NT2/D1 (cell line): ENCODE data around the gene ODC1.
A peak's percentile ranks its signal among the peaks of the same experiment; 100 is the strongest.

Experiments used
- DNase-seq: peaks from one replicate; pipeline ENCODE4 v3.0.0-alpha.2; 2011; ENCODE audit warnings: low read depth, low spot score
- H3K27me3 ChIP-seq: 2 replicates; pipeline ENCODE4 v1.6.0; 2011; ENCODE audit warnings: mild to moderate bottlenecking; ENCODE audit not compliant: insufficient read length, insufficient read depth
- H3K36me3 ChIP-seq: 2 replicates; pipeline ENCODE4 v1.6.1; 2011; ENCODE audit warnings: mild to moderate bottlenecking, low read length, mixed read lengths; ENCODE audit not compliant: insufficient read depth, insufficient read length
- H3K4me1 ChIP-seq: 2 replicates; pipeline ENCODE4 v1.5.1; 2011; ENCODE audit not compliant: insufficient read depth, insufficient read length
- H3K4me3 ChIP-seq: 2 replicates; pipeline ENCODE4 v1.5.1; 2011; ENCODE audit warnings: low read depth; ENCODE audit not compliant: insufficient read length
- H3K9ac ChIP-seq: 2 replicates; pipeline ENCODE4 v1.6.0; 2011; ENCODE audit warnings: low read depth; ENCODE audit not compliant: insufficient read length
- H3K9me3 ChIP-seq: 2 replicates; pipeline ENCODE4 v1.5.1; 2011; ENCODE audit warnings: mild to moderate bottlenecking, low read length; ENCODE audit not compliant: insufficient read depth
- SUZ12 ChIP-seq: IDR thresholded peaks from 2 replicates; pipeline ENCODE4 v1.6.1; 2011; ENCODE audit not compliant: insufficient read length, insufficient read depth; ENCODE audit errors: extremely low read depth
- YY1 ChIP-seq: IDR thresholded peaks from 2 replicates; pipeline ENCODE4 v1.6.1; 2011; ENCODE audit not compliant: insufficient read length, insufficient read depth
- ZNF274 ChIP-seq: IDR thresholded peaks from 2 replicates; pipeline ENCODE4 v1.6.1; 2011; ENCODE audit warnings: mild to moderate bottlenecking, low read depth, low read length

The ODC1 gene

GRCh38 chr2:10452956-10453904 lies 5.1 kb upstream of the ODC1 start:
- TF ChIP-seq ZNF274 (no peak), YY1 (no peak), SUZ12 (no peak)
- Histone ChIP-seq H3K9ac (no peak overlapping the region), H3K27me3 (no peaks in the 10 kb centered on the region), H3K4me3 (no peak overlapping the region), H3K36me3 (peaks cover 12% of the 10 kb centered on the region), H3K4me1 (peaks cover 2% of the 10 kb centered on the region), H3K9me3 (no peaks in the 10 kb centered on the region)
- DNase-seq = no peak

- Histone ChIP-seq H3K9ac (no peak overlapping the region), H3K9me3 (no peaks in the 10 kb centered on the region), H3K4me1 (peaks cover 2% of the 10 kb centered on the region), H3K27me3 (no peaks in the 10 kb centered on the region), H3K36me3 (peaks cover 12% of the 10 kb centered on the region), H3K4me3 (no peak overlapping the region)
- no peak for DNase-seq
- TF ChIP-seq YY1 = no peak
- no peak for TF ChIP-seq ZNF274
- TF ChIP-seq SUZ12 = no peak
Observed at GRCh38 chr2:10452312-10452711, 4.2 kb upstream of the ODC1 start.

GRCh38 chr2:10451819-10452218 lies 3.7 kb upstream of the ODC1 start:
- no peak for TF ChIP-seq SUZ12
- TF ChIP-seq ZNF274 = no peak
- TF ChIP-seq YY1 = no peak
- no peak overlapping the region for H3K4me3 ChIP-seq
- no peaks in the 10 kb centered on the region for H3K27me3 ChIP-seq
- H3K36me3 ChIP-seq = peaks cover 12% of the 10 kb centered on the region
- no peaks in the 10 kb centered on the region for H3K9me3 ChIP-seq
- no peak for DNase-seq
- no peak overlapping the region for H3K9ac ChIP-seq
- peaks cover 2% of the 10 kb centered on the region for H3K4me1 ChIP-seq

GRCh38 chr2:10449838-10450691 lies 1.9 kb upstream of the ODC1 start:
- no peak for TF ChIP-seq ZNF274
- TF ChIP-seq SUZ12 = no peak
- TF ChIP-seq YY1 = no peak
- peak overlapping the region; percentile 47 for H3K9ac ChIP-seq

DNA sequence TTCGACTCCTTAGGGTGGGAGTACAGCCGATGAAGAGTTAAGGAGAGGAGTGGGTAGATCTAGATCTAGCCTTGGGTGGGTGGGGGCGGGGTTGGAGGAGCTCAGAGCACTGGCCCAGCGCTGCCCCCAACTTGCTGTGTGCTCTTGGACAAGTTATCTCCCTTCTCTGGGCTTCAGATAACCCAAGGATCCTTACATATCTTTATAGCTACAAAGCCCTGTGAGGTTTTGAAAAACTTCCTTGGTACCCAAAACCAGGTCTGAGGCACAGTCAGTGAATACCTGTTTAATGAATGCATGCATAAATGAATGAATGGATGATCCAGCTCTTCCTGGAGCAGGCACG lies 1.3 kb upstream of the ODC1 start:
- TF ChIP-seq YY1 (no peak), ZNF274 (no peak), SUZ12 (no peak)
- no peaks in the 10 kb centered on the region for H3K27me3 ChIP-seq
- peaks cover 2% of the 10 kb centered on the region for H3K4me1 ChIP-seq
- peak overlapping the region; percentile 62 for H3K4me3 ChIP-seq
- peak overlapping the region; percentile 93 for H3K9ac ChIP-seq
- no peak for DNase-seq
- H3K36me3 ChIP-seq = peaks cover 25% of the 10 kb centered on the region
- no peaks in the 10 kb centered on the region for H3K9me3 ChIP-seq

More at GRCh38 chr2:10449838-10450691, 1.9 kb upstream of the ODC1 start:
- no peaks in the 10 kb centered on the region for H3K9me3 ChIP-seq
- peak overlapping the region; percentile 21 for H3K4me3 ChIP-seq
- H3K4me1 ChIP-seq = peaks cover 2% of the 10 kb centered on the region
- DNase-seq = no peak
- peaks cover 22% of the 10 kb centered on the region for H3K36me3 ChIP-seq
- no peaks in the 10 kb centered on the region for H3K27me3 ChIP-seq

DNA sequence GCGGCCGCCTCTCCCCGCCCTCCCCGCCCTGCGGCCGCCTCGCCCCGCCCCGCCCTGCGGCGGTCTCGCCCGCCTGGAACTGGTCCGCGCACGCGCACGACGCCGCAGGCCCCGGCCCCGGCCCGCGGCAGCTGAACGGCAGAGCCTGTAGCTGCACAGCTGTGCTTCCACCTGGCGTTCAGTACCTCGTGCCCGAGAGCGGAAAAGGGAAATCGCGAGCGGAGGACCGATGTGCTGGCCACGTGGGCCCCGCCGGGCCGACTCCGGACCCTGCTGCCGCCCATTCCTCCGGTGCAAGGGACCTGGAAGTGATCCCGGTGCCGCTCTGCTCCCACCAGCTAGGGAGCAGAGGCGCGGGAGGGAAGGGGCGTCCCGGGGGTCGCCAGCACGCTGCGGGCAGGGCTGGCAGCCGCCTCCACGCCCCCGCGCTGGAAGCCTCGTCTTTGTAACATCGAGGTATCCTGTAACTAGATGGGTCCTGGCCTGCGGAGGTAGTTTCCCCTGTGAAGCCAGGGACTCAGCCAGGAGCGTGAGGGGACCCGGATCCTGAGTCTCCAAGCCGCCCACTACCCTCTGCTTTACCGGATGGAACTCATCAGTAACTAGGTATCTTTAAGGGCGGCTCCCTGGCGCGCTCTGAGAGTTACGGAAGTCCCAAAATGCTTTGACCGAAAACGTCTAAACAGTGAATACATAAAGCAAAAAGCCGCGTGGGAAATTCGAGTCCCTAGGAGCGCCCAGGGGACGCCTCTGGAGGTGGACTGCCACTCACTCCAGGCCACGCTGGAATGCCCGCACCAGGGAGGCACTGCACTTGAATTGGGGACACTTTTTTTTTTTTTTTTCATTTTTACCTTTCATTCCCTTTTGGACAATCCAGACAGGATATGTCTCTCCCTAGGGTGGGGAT lies 704 bp upstream of the ODC1 start:
- peaks cover 31% of the 10 kb centered on the region for H3K36me3 ChIP-seq
- H3K9me3 ChIP-seq = no peaks in the 10 kb centered on the region
- DNase-seq = peak; percentile 81
- peak overlapping the region; percentile 93 for H3K9ac ChIP-seq
- no peak for TF ChIP-seq ZNF274
- no peak for TF ChIP-seq SUZ12
- no peak for TF ChIP-seq YY1
- peaks cover 2% of the 10 kb centered on the region for H3K4me1 ChIP-seq
- H3K4me3 ChIP-seq = peak overlapping the region; percentile 62
- H3K27me3 ChIP-seq = no peaks in the 10 kb centered on the region
